ENCODE data around the gene KRT8.
"Not testable (repeated sequence)": the region's sequence is repeated elsewhere in the genome, so short reads cannot be mapped to it uniquely, and the experiment has no call there.

KRT8 gene

DNA sequence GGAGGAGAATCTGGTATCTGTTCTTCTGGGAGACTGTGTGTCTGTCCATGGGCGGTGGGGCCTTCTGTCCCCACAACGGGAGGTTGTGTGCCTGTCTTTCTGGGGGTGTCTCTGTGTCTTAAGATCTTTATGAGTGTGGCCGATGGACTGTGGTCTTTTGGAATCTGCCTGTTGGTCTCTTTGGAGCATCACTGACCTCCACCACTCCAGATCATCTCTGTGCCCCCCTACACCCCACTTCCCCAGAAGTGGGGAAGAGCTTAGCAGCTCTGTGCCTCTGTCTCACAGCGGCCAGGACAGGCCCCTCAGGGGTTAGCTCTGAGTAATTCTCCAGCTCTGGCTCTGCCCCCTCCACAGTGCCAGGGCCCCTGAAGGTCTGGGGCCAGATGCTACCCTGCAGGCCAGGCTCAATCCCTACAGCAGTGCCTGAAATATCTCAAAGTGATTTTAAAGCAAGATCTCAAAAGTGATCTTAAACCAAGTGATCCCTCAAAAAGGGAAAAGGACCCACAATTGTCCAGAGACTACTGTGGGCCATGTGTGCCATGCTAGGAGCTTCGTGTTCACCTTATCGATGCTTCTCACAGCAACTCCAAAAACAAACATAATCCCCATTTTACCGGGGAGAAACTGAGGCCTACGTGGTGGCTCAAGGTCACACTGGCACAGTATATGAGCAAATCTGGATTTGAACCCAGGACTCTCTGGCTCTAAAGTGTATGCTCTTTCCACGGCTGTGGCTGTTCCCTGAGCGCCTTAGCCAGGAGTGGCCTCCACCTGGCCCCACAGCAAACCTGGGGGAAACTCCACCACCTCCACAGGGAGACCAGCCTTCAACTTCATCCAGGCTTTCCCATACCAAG lies 30.1 kb downstream of the KRT8 start:
- no peak for DNase-seq (ENCODE audit: low spot score)

DNA sequence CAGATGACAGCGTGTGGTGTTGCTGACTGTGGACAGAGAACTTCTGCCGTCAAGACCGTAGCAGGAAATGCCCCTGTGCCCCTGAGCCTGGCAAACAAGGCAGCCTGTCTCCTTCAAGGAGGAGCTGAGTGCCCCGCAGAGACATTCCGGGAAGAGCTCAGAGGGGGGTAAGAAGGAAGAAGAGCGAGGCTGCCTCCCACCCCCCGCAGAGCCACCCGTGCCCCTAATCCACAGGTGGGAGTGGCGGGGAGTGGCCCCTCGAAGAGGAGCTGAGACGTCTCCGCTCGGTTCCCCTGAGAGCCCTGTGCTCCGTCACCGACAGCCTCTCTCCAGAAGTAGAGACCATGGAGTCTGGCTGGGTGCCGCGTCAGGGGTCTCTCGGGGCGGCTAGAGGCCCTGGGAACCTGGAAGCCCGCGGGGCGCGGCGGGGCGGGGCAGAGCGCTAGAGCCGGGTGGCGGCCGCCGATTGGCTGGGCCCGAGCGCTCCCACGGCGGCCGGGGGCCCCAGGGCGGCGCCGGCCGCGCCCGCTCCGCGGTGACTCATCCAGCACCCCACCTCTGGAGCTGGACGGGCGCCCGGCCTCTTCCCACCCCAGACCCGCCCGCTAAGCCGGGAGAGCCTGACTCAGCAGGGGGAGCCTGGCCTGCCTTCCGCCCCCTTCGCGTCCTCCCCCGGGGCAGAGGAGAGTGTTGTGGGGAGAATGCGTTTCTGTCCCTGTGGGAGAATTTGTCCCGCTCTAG lies 30.9 kb downstream of the KRT8 start:
- DNase-seq (ENCODE audit: low spot score), result peak; percentile 91

DNA sequence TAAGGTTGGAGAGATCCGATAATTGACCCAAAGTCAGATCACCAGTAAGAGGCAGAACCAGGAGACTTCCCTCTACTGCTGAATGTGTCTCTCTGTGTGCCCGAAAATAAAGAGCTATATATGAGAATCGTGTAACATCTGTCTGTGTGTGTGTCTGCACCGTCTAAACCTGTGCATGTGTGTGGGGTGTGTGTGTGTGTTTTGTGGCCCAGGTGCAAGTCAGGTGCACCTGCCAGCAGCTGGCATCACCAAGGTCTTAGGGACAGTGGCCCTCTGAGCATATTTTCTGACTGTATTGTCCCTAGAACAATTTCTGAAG lies 31.4 kb downstream of the KRT8 start:
- DNase-seq (ENCODE audit: low spot score), result no peak

DNA sequence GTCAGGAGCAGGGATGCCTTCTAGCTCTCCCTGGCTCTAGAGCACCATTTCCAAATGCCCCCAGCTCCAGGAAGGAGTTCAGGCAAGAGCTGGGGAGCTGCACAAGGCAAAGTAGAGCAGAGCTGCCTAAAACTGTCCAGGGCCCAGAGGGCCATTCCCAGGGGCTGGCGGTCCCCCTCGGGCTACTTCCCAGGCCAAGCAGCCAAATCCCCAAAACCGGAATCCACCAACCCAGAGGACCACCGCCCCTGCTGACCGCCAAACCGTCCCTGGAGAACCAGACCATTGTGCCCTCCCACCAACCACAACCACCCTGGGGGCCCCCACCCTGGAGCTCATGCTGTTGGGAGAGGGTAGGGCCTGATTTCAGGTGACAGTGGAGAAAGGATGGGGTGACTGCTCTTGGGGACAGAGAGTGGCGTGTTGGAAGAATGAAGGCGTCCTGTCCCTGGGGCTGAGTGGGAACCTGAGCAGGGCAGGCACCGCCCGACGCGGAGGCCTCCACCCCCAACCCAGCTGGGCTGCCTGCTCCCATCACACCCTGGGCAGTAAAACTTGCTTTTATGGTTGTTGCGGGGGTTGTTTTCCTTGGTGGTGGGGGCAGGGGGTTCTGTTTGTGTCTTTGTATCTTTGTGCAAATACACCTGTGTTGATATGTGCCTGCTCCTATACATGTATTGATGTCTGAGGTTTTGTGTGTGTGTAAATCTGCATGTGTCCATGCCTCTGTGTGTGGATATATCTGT lies 32.1 kb downstream of the KRT8 start:
- DNase-seq (ENCODE audit: low spot score), result no peak

DNA sequence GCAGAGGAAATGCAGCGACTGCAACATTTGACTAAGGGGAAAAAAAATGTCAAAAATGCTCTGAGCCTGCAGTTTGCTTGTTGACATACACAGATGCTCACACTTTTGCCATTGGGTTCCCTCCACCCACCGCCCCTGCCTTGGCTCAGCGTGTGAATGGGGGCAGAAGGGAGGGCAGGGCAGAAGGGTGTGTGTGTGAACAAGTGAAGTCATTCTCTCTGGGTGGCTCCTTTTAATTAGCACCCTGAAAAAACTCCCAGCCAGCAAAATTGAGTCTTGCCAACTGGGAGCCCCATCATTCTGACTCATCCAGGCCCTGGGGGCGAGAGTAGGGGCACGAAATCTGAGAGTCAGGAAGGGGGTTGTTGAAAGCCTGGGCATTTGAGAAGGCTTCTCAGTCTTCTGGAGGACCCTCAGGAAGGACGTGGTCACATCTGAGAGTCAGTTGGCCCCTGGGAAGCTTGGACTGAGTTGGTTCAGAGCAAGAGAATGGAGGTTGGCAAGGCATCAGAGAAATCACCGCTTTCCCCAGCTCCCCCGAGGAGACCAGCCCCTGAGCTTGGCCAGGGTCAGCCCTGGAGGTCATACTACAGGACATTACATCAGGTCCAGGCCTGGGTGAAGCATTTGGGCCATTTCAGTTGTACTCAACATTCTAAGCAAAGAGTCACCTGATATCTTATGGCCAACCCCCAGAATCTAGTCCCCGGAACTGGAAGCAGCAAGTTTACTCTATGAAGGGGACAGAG lies 33.4 kb downstream of the KRT8 start:
- peak; percentile 78 for DNase-seq (ENCODE audit: low spot score)

DNA sequence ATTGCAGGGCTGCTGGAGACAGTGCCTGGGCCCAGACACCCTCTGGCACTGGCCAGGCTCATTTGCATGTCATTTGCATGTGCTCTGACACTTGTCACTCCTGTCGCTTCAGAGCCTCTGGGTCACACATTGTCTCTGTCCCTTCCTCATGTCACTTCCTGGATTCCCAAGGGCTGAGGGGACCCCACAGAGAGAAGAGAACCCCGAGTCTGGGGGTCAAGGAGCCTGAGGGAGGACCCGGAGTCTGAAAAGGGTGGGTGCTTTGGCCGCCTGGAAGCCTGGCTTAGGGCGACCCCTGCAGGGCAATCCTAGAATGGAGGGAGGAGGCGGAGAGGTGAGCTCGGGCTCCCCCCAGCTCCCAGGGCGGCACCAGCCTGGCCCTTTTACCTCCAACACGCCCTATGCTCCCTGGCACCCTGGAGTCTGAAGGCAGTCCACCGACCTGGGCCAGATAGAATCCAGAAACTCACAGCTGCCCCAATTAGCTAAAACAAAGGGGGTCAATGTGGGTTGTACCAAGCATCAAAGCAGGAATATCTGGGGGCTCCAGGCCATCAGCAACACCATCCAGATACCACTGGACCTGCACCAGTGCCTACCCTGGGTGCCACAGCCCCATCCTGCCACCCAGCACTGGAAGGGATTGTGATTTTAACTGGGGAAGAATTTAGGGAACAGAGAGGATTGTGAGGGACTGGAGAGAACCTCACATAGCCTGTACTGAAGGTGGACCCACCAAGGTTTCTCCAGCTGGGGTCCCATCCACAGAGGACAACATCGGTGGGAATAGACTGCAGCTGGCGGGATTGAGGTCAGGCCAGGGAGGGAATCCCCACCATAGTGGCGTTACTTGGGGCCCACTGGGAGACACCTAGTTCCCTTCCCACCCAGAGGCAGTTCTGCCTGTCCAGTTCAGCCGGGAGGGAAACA lies 34.2 kb downstream of the KRT8 start:
- peak; percentile 51 for DNase-seq (ENCODE audit: low spot score)

DNA sequence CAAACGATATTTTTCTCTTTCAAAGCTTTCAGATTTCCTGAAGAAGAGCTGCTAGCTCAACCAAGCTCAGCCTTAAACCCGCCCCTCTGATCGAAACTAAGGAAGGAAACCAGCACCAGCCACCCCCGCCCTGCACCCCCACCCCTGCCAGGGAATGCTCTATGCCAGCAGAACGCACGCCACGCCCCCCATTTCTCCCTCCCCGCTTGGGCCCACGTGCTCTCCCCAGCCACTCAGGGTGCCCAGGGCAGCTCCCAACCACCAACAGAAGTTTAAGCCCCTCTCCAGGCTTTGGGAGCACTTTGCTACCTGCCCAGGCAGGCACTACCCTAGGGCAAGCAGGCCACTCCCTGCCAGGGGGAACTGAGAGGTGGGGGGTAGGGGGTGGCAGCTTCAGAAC lies 37.2 kb downstream of the KRT8 start:
- DNase-seq (ENCODE audit: low spot score), result no peak

DNA sequence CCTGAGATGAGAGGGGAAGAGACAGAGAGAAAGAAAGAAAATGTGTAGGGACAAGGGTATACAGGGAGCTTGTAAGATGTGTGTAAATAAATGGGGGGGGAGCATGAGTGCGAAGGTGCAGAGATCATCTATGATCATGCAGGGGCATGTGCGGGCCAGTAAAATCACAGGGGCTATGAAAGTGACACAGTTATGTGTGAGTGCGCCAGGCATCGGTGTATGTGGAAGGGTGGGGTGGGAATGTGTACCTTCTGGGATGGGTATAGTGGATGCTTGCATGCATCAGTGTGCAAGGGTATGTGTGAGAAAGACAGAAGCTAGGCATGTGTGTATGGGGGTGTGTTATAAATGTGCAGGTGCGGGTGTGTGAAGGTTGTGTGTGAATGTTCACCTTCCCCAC lies 37.7 kb downstream of the KRT8 start:
- no peak for DNase-seq (ENCODE audit: low spot score)

DNA sequence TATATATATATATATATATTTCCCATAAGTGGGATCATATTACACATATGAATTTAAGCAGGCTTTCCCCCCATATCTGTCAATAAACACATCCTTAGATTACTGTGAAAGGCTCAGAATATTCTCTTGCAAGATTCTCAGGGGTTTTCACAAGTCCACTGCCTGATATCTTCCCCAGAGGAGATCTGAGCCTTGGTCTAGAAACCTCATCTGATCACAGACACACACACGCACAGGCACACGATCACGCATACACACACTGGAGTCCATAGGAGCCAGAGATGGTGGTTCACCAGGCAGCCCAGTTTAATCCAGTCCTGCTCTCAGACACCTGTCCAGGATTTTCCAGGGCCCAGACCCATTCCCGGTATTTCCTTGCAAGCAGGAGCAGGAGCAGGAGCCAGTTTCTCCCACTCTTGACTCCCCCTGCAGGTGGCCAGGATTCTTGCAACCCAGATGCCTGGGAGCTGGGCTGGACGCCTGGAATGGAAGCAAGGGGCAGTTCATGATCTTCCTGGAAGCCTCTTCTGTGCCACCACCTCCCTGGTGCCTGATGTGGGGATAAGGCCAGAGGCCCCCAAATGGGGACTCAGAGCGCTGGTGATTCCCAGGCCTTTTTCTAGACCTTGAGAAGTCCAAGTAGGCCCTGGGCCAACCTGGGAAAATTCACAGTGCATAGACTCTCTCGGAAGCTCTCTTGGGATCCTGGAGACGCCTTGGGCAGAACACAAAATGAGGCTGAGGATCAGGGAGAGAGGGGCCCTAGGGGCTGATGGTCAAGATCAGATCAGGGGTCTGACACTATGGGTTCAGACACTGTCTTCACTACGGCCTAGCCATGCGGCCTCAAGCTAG lies 39.6 kb downstream of the KRT8 start:
- DNase-seq (ENCODE audit: low spot score), result peak; percentile 80

DNA sequence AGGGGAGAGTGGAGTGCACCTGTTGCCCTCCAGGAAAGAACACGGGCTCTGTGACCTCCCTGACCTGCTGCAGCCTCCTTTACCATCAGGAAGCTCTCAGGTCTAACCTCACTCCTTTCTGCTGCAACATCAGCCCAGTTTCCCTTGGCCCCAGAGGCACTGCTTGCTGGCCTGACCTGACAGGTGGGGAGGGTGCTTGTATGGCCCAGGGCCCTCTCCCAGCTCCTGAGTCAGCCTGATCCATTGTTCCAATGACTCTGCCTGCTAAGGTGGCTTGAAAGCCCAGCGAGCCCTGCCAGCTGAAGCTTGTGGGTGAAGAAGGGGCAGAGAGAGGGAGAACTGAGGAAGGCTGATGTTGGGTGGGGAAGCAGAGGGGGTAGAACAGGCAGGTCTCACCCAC lies 42.9 kb downstream of the KRT8 start:
- DNase-seq (ENCODE audit: low spot score), result no peak

DNA sequence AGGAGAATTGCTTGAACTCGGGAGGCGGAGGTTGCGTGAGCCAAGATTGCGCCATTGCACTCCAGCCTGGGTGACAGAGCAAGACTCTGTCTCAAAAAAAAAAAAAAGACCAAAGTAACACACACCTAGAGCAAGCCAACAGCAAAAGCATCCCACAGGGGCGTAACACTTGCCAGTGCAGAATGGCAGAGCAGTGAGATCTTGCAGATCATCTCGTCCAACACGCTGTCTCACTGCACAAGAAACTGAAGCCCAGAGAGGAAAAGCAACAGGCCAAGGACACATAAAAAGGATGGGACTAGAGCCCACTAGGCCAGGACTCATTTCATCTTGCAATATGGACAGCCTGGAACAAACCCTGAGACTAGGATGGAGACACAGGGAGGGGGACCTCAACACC lies 43.4 kb downstream of the KRT8 start:
- no peak for DNase-seq (ENCODE audit: low spot score)

DNA sequence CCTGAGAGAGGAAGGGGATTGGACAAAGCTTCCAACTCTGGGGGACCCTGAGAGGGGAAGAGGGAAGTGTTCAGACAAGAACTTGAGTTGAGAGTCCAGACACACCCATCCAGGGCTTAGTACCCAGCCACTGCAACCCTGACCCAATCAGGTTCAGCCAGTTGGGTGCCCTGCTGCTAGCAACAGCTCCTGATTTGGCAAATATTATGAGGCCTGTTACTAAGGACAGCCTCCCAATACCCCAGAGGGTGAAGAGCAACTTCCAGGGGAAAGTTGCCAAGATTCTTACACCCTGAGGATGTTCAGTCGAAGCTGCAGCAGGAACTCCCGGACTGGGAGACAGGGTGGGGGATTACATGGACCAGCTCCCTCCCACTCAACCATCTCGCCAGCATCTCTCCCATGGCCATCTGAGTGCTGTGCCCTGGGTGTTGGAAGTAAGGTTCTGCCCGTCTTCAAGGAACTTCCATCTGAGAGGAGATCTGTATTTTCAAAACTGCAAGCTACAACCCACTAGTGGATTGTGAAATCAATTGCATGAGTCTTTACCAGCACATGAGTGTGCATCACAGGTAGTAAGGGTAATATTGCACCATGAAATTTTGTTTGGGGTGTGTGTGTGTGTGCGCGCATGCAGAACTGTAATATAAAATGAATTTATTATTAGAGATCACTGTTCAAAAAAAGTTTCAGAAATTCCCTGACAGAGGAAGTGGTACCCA lies 44.6 kb downstream of the KRT8 start:
- DNase-seq (ENCODE audit: low spot score), result peak; percentile 71

DNA sequence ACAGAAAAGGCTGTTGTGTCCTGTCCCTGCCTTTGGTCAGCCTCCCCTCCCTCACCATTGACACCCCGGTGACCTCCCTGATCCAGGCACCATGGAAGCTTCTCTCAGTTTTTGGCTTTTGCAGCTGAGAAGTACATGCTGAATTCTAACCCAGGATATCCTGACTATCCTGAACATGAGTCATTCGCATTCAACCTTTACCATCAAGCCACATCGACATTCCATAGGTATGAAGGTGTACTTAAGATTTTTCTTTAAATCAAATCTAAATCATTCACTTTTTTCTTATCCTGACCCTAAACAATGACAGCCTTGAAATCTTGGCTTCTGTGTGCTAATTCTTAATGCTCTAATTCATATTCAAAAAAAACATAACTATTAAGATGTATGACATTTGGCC lies 47.4 kb downstream of the KRT8 start:
- DNase-seq (ENCODE audit: low spot score), result no peak

DNA sequence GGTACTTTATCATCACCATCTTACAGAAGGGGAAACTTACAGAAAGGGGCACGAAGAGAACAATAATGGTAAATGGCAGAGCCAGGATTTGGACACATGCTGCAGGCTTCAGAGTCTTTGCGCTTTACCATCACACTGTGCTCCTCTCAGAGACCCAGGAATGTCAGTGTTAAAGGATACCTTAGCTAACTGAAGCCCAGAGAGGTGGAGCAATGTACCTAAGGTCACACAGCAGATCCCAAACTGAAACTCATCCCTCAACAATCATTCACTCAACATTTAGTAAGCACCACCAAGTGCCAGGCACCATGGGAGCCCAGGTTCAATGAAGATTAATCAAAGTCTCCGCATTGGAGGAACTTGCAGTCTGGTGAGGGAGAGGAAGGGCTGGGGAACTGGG lies 48.1 kb downstream of the KRT8 start:
- no peak for DNase-seq (ENCODE audit: low spot score)

DNA sequence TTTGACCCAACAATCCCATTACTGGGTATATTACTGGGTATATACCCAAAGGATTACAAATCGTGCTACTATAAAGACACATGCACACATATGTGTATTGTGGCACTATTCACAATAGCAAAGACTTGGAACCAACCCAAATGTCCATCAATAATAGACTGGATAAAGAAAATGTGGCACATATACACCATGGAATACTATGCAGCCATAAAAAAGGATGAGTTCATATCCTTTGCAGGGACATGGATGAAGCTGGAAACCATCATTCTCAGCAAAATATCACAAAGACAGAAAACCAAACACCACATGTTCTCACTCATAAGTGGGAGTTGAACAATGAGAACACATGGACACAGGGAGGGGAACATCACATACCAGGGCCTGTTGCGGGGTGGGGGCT lies 48.8 kb downstream of the KRT8 start:
- DNase-seq (ENCODE audit: low spot score), result not testable (repeated sequence)

DNA sequence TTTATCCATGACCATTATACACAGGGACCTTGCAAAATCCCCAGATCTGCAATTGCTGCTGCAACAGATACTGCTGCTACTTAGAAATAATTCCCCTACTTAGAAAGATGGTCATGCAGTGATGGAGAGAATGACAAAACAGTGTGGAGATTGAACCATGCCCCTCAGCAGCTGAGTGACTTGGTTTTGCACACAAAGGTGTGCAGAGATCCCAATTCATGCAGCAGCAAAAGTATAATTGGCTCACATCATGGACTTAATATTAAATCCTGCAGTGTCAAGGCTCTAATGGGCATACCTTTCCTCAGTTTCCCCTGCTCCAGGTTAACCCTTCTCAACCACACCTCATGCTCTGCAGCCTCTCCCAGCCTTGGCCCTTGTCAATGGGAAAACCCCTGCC lies 53.1 kb downstream of the KRT8 start:
- DNase-seq (ENCODE audit: low spot score), result no peak

DNA sequence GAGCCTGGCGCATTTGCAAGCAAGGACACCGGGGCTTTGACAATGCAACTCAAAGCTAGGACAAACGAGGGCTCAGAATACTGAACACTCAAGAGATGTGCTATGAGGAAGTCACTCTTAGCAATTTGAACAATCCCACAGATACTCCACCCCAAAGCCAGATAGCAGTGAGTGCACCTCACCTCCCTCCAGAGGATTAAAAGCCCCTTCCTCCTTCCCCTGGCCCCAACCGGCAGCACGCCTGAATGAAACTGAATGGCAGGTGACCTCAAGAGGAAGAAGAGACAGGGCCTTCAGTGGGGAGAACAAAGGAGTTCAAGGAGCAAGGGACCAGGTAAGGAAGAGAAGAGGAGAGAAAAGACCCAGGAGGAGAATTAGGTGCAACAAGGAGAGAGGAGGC lies 54.2 kb downstream of the KRT8 start:
- DNase-seq (ENCODE audit: low spot score), result no peak

DNA sequence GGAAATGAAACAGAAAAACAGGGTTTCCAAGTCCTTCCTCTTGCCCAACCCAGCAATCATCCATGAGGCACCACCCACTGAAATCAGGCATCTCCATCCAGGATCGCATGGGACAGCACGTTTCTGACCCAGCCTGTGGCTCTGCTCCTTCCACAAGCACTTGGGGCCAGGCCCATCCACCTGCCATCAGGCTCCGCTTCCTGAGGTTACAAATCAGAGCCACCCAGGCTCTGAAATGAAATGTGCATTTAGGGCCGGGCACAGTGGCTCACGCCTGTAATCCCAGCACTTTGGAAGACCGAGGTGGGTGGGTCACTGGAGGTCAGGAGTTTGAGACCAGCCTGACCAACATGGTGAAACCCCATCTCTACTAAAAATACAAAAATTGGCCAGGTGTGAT lies 55.4 kb downstream of the KRT8 start:
- DNase-seq (ENCODE audit: low spot score), result no peak

DNA sequence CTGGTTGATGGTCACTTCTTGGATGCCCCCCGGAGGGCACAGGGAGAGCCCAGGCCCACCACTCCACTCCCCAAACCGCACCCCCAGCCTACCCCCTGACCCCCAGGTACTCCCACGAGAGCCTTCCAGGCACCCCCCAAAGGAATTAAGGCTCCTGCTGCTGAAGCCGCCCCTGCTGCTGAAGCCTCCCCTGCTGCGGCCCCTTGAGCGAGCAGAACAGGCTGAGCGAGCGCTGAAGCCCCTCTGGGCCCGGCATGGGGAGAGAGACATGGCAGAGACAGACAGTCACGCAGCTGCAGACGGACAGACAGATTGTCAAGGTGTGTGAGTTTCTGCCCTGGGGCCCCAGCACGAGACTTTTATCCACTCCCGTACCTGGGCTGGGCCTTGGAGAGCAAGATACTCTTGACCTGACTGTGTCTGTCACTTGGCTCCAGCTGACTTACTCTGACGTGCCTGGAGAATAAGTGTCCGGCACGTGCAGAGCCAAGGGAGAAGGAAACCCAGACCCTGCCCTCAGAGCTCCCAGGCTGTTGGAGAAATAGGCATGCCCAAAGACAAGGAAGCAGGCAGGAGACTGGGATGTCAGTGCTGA lies 56.1 kb downstream of the KRT8 start, which contains the start of gene KRT78:
Gene KRT78 (minus strand): TSS at position 334 of the 595 bp plus-strand sequence. CDS start 64 bp downstream, at position 270.
- DNase-seq (ENCODE audit: low spot score), result no peak
